Measurements from ENCODE around the gene GCNA.
"Not testable (repeated sequence)": the region's sequence is repeated elsewhere in the genome, so short reads cannot be mapped to it uniquely, and the experiment has no call there.

Gene GCNA

GRCh38 chrX:71559773-71560172 lies 18.5 kb upstream of the GCNA start:
- not testable (repeated sequence) for DNase-seq

- DNase-seq, result no peak
Measured at GRCh38 chrX:71563921-71564320, 14.3 kb upstream of the GCNA start.

DNA sequence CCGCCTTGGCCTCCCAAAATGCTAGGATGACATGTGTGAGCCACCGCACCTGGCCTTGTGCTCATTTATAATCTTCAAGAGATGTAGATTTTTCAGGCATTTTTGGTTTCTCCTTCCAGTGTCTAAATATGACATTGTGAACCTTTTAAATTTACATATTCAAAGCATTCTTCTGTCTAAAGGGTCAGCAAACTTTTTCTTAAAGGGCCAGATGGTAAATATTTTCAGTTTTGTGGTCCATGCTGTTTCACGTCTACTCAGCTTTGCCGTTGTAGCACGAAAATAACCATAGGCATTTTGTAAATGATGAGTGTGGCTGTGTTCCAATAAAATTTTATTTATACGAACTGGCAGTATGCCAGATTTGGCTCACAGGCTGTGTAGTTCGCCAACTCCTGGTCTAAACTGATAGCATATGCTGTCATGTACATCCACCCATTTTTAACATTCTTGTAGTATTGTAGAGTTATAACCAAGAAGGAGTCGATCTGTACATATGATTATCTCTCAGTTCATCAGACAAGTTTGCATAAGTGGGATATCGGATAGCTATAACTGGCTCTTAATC lies 12.7 kb upstream of the GCNA start:
- DNase-seq, result no peak

GRCh38 chrX:71571390-71571789 lies 6.8 kb upstream of the GCNA start:
- not testable (repeated sequence) for DNase-seq

DNA sequence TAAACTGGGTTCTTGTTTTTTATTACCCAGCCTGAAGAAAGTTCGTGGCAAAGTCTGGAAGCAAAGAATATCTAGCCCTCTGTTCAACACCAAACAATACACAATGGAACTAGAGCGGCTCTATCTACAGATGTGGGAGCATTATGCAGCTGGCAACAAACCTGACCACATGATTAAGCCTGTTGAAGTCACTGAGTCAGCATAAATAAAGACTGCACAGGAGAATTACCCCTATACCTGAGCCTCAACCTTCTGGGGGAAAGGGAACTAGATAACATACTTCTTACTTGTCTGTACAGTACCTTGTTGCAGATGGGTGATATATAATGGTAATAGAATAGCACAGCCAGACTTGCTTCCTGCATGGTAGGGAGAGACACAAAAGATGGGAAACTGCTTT lies 4.6 kb upstream of the GCNA start:
- no peak for DNase-seq

DNA sequence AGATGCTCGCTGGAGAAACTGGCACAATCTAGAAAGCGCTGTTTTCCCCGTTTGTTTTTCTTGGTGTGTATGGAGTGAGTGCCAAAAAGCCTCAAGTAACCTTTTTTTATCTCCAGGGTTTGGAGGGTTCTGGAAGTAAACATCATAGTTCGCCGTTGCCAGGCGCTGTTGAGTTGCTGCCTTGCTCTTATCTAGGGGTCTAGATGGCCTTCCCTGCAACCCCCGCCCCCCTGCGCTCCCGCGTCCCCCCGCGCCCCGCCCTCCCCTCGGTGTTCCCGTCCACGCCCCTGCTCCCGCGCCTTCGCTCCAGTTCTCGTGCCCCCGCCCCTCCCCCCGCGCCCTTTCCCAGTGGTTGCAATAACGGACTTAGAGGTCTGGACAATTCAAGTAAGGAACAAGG lies 555 bp upstream of the GCNA start:
- no peak for DNase-seq

DNA sequence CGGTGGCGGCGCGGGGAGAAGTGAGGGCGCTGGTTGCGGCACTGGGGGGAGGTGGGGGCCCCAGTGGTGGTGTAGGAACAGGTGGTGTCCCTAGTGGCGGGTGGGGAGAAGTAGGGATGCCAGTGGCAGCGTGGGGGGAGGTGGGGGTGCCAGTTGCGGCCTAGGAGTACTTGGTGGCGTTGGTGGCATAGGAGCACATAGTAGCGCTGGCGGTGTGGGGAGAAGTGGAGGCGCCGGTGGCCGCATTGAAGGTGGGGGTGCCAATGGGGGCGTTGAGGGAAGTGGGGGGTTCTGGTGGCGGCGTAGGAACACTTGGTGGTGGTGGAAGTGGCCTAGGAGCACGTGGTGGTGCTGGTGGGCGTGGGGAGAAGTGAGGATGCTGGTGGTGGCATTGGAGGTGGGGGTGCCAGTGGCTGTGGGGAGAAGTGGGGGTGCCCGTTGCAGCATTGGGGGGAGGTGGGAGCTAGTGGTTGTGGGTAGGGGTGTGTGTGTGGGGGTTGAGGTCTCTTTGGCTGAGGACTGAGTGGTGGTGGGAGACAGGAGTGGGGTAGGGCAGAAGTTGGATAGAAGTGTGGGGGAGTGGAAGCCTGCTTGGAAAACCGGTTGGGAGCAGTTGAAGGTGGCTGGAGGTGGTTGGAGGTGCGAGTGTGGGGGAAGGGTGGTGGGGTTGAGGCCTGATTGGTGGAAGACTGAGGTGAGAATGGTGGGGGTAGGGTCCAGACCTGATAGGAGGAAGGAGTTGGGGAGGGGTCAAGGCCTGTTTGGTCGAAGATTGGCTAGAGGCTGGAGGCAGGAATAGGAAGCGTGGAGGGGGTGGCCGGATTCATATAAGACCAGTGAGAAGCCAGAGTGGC lies 1.1 kb downstream of the GCNA start:
- no peak for DNase-seq

DNA sequence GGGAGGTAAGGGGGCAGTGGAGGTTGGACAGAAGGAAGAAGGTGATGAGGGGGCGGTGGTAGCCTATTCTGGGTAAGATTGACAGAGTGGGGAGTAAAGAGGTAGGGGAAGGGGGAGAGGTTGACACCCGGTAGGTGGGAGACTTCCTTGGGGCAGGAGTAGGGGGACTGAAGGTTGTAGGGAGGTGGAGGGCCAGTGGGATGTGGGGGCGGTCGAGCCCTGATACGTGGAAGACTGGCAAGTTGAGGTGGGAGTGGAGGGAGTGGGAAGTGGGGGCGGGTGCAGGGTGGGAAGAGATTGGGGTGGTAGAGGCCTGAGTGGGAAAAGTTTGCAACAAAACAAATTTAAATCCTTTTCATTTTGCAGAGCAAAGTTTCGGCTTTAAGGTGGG lies 1.7 kb downstream of the GCNA start:
- DNase-seq, result no peak

DNA sequence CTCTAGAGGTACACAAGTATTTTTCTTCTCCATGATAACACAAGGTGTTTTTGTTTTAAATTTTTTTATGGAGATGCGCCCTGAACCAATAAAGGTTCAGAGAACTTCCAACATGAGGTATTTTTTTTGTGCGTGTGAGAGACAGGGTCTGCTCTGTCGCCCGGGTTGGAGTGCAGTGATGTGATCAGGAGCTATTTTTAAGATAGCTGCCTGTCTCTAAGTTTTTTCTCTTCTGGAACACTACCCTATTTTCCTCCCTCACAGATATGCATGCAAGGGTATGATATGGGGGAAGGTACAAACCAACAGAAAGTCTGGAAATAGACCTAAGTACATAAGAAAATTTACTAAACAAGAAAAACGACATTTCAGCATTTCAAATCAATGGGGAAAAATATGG lies 3.0 kb downstream of the GCNA start:
- no peak for DNase-seq

- no peak for DNase-seq
Measured at GRCh38 chrX:71586929-71587328, 8.7 kb downstream of the GCNA start.

DNA sequence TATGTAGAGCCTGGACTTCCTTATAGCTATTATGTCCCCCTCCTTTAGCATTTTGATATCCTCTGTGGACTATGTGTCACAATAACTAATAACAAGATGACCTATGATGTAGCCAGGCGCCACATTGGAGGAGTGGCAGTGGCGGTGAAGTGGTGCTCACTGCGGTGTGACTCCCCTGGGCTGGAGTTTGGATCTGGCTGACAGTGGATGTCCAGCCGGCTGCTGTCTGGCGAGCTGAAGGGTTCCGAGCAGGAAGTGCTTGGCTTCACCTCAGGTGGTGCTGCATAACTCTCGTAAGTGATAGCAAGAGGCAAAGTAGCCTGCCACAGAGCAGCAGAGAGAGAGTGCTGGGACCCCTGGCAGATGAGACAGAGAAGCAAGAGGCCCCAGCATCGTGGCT lies 15.0 kb downstream of the GCNA start:
- DNase-seq, result not testable (repeated sequence)

DNA sequence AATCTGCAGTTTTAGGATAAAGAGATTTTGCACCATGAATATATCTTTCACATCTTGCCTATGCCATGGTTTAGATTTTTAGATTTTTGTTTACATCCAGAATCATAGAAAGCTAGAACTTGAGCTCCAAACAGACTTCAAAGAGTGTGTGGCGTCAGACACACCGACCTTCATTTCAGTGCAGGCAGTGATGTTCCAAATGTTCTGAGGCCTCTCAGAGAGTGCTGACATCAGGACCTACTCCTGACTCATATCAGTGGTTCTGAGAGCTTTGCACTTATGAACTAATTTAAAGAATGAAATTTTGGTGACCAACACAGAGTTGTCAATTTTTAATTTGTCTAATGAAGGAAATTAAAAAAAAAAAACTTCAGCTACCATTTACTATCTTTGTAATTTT lies 21.7 kb downstream of the GCNA start:
- no peak for DNase-seq

DNA sequence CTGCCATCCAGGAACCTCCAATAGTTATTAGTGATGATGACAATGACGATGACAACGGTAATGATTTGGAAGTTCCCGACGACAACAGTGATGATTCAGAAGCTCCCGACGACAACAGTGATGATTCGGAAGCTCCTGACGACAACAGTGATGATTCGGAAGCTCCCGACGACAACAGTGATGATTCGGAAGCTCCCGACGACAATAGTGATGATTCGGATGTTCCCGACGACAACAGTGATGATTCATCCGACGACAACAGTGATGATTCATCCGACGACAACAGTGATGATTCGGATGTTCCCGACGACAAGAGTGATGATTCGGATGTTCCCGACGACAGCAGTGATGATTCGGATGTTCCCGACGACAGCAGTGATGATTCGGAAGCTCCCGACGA lies 25.4 kb downstream of the GCNA start:
- DNase-seq, result no peak

- no peak for DNase-seq
Measured at GRCh38 chrX:71604141-71604540, 25.9 kb downstream of the GCNA start.

GRCh38 chrX:71604796-71605568 lies 26.7 kb downstream of the GCNA start:
- no peak for DNase-seq

DNA sequence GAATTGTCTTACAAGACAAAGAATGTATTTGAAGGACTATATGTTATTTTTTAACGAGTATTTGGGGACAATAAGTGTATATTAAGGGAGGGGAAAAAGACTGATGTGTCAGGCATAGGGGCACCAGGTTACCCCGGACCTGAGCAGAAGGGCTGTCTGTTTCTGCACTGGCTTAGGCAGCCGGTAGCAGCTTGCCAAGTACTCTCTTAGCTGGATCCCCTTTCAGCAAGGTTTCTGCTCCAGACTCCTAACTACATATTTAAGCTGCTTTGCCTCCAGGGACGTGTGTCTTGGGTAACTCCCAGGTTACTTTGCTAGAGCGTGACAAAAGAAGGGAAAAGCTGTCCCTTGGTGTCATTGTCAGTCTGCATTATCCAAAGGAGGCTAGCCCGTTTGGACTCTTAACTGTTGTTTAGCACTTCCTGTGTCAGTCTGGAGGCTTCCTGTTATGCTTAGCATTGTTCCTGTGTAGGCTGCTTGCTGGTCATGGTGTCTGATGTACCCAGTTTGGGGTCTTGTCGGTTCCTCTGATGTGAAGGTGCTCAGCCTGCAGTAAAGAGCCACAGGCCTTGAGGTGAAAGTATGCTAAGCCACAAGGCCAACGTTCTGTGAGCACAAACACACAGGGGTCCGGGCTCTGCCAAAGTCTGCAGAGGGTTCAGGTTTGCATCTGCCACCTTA lies 28.4 kb downstream of the GCNA start:
- DNase-seq, result no peak

DNA sequence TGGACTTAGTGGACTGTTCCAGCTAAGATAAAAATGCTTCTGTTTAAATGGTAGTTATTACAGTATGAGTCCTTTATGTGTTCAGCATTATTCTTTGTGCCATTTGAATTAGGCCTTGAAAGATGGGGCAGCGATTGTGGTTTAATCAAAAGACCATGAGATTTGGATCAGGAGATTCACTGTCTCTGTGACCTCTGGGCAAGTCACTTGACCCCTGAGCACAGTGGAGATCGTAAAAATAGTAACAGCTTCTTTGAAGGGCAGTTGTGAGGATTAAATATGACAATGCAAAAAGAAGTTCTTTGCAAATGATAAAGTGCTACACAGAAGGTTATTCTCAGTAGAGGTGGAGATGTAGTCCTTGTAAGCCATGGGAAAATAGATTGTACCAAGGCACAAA lies 29.3 kb downstream of the GCNA start:
- no peak for DNase-seq

- DNase-seq, result no peak
Measured at GRCh38 chrX:71609095-71609750, 31.0 kb downstream of the GCNA start.

DNA sequence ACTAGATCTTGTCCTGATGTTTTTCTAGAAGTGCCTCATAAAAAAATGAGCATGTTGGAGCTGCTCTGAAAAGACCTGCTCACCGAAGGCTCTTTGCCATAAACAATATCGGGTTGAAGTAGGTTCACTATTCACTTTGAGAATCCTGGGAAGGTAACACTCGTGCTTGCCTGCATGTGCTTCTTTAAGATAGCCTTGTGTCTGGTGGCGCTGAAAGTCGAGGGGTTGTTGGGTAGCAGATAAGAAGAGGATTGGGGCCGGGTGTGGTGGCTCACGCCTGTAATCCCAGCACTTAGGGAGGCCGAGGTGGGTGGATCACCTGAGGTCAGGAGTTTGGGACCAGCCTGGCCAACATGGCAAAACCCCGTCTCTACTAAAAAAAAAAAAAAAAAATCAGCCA lies 33.5 kb downstream of the GCNA start:
- DNase-seq, result not testable (repeated sequence)

DNA sequence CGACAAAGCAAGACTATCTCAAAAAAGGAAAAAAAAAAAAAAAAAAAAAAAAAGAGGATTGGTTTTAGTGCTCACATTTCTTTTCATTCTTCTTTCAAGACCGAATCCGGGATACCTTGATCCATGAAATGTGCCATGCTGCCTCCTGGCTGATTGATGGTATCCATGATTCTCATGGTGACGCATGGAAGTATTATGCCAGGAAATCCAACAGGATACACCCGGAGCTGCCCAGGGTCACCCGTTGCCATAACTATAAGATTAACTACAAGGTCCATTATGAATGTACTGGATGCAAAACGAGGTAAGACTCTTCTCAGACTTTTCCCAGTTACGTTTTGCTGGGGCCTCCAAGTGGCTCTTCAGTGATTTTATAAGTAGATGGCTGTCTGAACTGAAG lies 34.0 kb downstream of the GCNA start:
- no peak for DNase-seq

DNA sequence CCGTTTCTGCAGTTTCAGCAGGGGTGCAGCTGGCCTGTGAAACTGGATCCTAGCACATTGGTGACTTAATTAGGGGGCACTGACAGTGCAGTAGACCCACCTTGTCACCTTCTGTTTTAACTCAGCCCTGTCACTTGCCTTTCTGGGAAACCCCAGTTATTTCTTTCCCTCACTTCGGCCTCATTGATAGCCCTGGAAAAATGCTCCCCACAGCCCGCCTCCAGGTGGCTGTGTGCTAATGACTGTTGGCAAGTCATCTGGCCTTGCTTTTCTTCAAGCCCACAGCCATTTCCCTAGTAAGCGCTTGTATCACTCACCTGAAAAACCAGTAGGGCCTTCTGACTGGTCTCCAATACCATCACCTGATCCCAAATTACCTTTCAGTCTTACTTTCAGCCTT lies 36.8 kb downstream of the GCNA start:
- DNase-seq, result no peak

DNA sequence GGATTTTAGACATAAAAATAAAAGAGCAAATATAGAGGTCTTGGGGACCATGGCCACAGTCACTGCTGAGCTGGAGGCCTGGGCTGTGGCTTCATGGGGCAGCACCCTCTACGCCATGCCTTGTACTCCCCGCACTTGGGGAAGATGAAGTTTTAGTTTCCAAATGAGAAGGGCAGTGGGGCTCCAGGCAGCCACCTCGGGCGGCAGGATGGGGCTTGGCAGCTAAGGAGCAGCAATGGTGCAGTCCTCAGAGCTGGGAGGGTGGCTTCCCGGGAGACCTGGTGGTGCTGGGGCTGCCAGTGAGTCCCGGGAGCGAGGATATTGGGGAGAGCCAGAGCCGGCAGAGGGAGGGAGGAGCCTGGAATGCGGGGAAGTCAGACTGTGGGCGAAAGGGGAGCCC lies 37.7 kb downstream of the GCNA start:
- DNase-seq, result no peak

All from femur (tissue), 1 donor.